HepG2 (cell line): ENCODE measurements around the gene PKP3. TPM values are rescaled to one million over a fixed set of nuclear protein-coding genes. Genes with fewer than 3 reads are reported as not detected.

Experiments used
- AKNA ChIP-seq: sonication (generic); formaldehyde crosslinking; IDR thresholded peaks from 2 replicates; pipeline ENCODE4 v1.4.0; 2020; ENCODE audit warnings: missing genetic modification reagents, borderline replicate concordance
- GABPA ChIP-seq, 2 experiments: IDR thresholded peaks; 2 replicates each; pipeline ENCODE4 v1.6.1; 2011 to 2016; ENCODE audit warnings: low read depth in 2 of 2, low read length in 1 of 2, missing biosample characterization in 1 of 2, missing genetic modification characterization in 1 of 2
- PRMT3 ChIP-seq: sonication (generic); formaldehyde crosslinking; IDR thresholded peaks from 2 replicates; pipeline ENCODE4 v1.8.1; 2022; ENCODE audit warnings: low read depth, mild to moderate bottlenecking, moderate library complexity, missing genetic modification reagents, borderline replicate concordance
- RERE ChIP-seq: IDR thresholded peaks from 2 replicates; pipeline ENCODE4 v1.6.1; 2016; ENCODE audit warnings: low read depth, missing genetic modification reagents, missing compliant biosample characterization
- STAG1 ChIP-seq: sonication (generic); formaldehyde crosslinking; IDR thresholded peaks from 2 replicates; pipeline ENCODE4 v1.4.0; 2020; ENCODE audit warnings: missing genetic modification reagents
- TCF7L2 ChIP-seq: IDR thresholded peaks from 2 replicates; pipeline ENCODE4 v1.6.1; 2011; ENCODE audit warnings: mild to moderate bottlenecking, low read depth, low read length, moderate library complexity
- WIZ ChIP-seq: sonication (generic); formaldehyde crosslinking; IDR thresholded peaks from 2 replicates; pipeline ENCODE4 v1.5.1; 2020; ENCODE audit warnings: mild to moderate bottlenecking, missing genetic modification reagents
- ZBTB21 ChIP-seq: sonication (generic); formaldehyde crosslinking; IDR thresholded peaks from 2 replicates; pipeline ENCODE4 v1.4.0; 2020; ENCODE audit warnings: missing genetic modification reagents
- ZBTB42 ChIP-seq: sonication (generic); formaldehyde crosslinking; IDR thresholded peaks from 2 replicates; pipeline ENCODE4 v1.5.0; 2020; ENCODE audit warnings: mild to moderate bottlenecking, missing genetic modification reagents
- ZNF343 ChIP-seq: sonication (generic); formaldehyde crosslinking; IDR thresholded peaks from 2 replicates; pipeline ENCODE4 v1.4.0; 2020; ENCODE audit warnings: mild to moderate bottlenecking, missing genetic modification reagents
- ZNF652 ChIP-seq: IDR thresholded peaks from 2 replicates; pipeline ENCODE4 v1.6.1; 2016; ENCODE audit warnings: low read depth, borderline replicate concordance
- ZNF839 ChIP-seq: sonication (generic); formaldehyde crosslinking; IDR thresholded peaks from 2 replicates; pipeline ENCODE4 v1.4.0; 2020; ENCODE audit warnings: missing genetic modification reagents, mild to moderate bottlenecking, borderline replicate concordance
- ZNF879 ChIP-seq: sonication (generic); formaldehyde crosslinking; IDR thresholded peaks from 2 replicates; pipeline ENCODE4 v1.8.1; 2023; ENCODE audit warnings: missing genetic modification reagents
- polyA plus RNA-seq, 8 experiments: library from polyadenylated mRNA; depleted of rRNA in 3 of 8; stranded (reverse) in 7 of 8; unstranded in 1 of 8; fragments of >200 nt; fragmentation: Illumina TruSeq in 4 of 8; extraction: Trizol in 4 of 8; gene quantifications; 2 replicates each; pipeline versions ENCODE4 v1.2.1 to v1.2.3, GENCODE V29; 2011 to 2016; ENCODE audit warnings: low read depth in 4 of 8, missing spikeins in 1 of 8, mixed read lengths in 1 of 8; ENCODE audit not compliant: insufficient read depth in 1 of 8
- total RNA-seq, 5 experiments: library from RNA; depleted of rRNA; stranded (reverse); fragments of >200 nt; fragmentation: Illumina TruSeq; extraction: Trizol; gene quantifications; 2 replicates each; pipeline ENCODE4 v1.2.3, GENCODE V29; 2016; ENCODE audit warnings: low read depth in 1 of 5
- TF ChIP-seq, protein P1 (sequence below): sonication (generic); formaldehyde crosslinking; IDR thresholded peaks from 2 replicates; pipeline ENCODE4 v1.8.0; 2022; ENCODE audit warnings: mild to moderate bottlenecking, missing genetic modification reagents, moderate library complexity

Gene PKP3
- total and polyA plus RNA-seq, 2 of the 13 experiments (the other 11 are each of a cell fraction or from before 2014, with no cell fraction given) = 18.0 to 28.7 TPM

DNA sequence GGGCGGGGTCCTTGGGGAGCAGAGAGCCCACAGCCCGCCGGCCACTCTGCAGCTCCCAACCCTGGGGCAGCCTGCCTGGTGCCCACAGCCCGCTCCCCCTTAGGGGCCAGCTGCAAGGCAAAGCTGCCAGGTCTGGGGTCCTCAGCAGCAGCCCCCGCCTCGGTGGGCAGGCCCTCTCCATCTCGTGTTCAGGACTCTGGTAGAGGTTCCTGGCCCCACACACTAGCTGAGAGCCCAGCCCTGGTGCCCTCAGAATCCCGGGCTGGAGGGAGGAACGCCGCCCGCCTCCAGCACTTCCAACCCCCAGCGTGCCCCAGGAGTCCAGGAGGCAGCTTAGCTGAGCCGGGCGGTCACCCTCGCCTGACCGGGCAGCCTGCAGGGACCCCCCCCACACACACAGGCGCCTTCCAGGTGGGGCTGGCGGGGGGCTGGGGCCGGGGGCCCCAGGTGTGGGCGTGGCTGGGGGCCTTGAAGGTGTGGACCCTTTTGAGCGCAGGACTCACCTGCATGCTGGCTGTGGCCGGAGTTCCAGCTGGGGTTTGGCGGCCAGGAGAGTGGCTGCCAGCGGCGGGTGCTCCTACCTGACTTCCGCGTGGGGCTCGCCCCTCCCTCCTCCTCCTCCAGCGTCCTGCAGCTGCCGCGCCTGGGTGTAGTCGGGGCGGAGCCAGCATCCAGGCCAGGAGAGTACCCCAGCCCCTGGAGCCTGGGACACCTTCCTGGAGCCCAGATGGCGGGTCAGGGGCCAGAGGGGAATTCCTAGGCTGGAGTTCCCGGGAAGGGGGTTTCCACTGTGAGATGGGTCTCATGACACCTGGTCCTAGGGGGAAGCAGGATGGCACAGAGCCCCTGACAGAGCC is 47.6 kb downstream of the PKP3 start, which contains the start of gene ANO9 (continued):
- TF ChIP-seq ZNF652 (CRISPR knock-in tag) = no peak
- no peak for TF ChIP-seq PRMT3 (CRISPR knock-in tag)
- no peak for TF ChIP-seq ZBTB42
- TF ChIP-seq ZNF879 (CRISPR knock-in tag) = no peak
- no peak for TF ChIP-seq ZNF839 (CRISPR knock-in tag)
- TF ChIP-seq TCF7L2 = no peak
- no peak for TF ChIP-seq AKNA (CRISPR knock-in tag)
- TF ChIP-seq RERE (CRISPR knock-in tag) = no peak
- no peak for TF ChIP-seq ZNF343
- TF ChIP-seq, protein P1, sequence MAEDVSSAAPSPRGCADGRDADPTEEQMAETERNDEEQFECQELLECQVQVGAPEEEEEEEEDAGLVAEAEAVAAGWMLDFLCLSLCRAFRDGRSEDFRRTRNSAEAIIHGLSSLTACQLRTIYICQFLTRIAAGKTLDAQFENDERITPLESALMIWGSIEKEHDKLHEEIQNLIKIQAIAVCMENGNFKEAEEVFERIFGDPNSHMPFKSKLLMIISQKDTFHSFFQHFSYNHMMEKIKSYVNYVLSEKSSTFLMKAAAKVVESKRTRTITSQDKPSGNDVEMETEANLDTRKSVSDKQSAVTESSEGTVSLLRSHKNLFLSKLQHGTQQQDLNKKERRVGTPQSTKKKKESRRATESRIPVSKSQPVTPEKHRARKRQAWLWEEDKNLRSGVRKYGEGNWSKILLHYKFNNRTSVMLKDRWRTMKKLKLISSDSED (CRISPR knock-in tag) = no peak
- TF ChIP-seq STAG1 (CRISPR knock-in tag) = no peak
- no peak for TF ChIP-seq ZBTB21 (CRISPR knock-in tag)
- TF ChIP-seq GABPA (IDR thresholded peaks at IDR 0.05; ENCODE audit: low read depth, low read length) = no peak
- no peak for TF ChIP-seq GABPA (CRISPR knock-in tag; IDR thresholded peaks at IDR 0.05; ENCODE audit: low read depth)
- TF ChIP-seq WIZ = no peak
